Fibroblast of villous mesenchyme (primary cell): ENCODE data around the gene PHOSPHO2. TPM values are rescaled to one million over a fixed set of nuclear protein-coding genes. Genes with fewer than 3 reads are reported as not detected.

Experiments
- DNase-seq: peaks from one replicate; pipeline ENCODE4 v3.0.0-alpha.2; 2010; ENCODE audit warnings: low read depth
- H3K4me3 ChIP-seq: 2 replicates; pipeline ENCODE4 v1.5.1; 2011; ENCODE audit warnings: low read depth, mild to moderate bottlenecking, low read length
- total RNA-seq: library from RNA; depleted of rRNA; stranded (reverse); fragments of >200 nt; gene quantifications from 2 replicates; pipeline ENCODE4 v1.2.3, GENCODE V29; 2012
- TF ChIP-seq, protein P1 (sequence below): IDR thresholded peaks from 2 replicates; pipeline ENCODE4 v1.5.1; 2012; ENCODE audit warnings: low read depth, mild to moderate bottlenecking, low read length; ENCODE audit not compliant: insufficient read depth

Gene PHOSPHO2
- total RNA-seq, 1 donor = 3.5 TPM

DNA sequence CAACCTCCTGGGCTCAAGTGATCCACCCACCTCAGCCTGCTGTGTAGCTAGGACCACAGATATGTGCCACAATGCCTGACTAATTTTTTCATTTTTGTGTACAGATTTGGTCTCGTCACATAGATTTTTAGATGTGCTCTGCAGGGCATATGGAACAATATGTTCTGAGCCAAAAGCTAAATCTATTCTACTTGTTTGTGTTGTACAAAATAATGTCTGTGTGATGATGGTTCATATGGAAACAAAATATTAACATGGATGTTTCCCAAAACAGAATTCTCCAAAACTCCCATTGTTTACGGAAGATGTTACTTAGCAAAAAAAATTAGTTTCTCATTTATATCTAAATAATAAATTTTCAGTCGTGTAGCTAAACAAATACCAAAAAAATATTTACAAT is 26.7 kb downstream of the PHOSPHO2 start:
- DNase-seq = no peak
- TF ChIP-seq, protein P1, sequence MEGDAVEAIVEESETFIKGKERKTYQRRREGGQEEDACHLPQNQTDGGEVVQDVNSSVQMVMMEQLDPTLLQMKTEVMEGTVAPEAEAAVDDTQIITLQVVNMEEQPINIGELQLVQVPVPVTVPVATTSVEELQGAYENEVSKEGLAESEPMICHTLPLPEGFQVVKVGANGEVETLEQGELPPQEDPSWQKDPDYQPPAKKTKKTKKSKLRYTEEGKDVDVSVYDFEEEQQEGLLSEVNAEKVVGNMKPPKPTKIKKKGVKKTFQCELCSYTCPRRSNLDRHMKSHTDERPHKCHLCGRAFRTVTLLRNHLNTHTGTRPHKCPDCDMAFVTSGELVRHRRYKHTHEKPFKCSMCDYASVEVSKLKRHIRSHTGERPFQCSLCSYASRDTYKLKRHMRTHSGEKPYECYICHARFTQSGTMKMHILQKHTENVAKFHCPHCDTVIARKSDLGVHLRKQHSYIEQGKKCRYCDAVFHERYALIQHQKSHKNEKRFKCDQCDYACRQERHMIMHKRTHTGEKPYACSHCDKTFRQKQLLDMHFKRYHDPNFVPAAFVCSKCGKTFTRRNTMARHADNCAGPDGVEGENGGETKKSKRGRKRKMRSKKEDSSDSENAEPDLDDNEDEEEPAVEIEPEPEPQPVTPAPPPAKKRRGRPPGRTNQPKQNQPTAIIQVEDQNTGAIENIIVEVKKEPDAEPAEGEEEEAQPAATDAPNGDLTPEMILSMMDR = no peak
- no peak overlapping the region for H3K4me3 ChIP-seq

DNA sequence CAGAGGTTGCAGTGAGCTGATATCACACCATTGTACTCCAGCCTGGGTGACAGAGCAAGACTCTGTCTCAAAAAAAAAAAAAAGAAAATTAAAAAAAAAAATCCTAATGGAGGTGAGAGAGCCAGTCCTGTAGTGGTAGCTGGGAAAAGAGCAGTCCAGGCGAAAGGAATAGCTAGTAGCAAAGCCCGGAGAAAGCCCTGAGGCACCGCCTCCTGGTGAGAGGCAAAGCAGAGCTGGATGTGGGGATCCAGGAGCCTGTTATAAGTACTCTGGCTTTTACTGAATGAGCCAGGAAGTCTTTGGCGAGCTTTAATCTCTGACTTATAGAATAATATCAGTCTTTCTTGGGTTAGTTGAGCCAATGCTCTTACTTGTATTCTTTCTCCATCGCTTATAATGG is 32.8 kb downstream of the PHOSPHO2 start:
- H3K4me3 ChIP-seq = no peak overlapping the region
- TF ChIP-seq, protein P1 = no peak
- DNase-seq = no peak

DNA sequence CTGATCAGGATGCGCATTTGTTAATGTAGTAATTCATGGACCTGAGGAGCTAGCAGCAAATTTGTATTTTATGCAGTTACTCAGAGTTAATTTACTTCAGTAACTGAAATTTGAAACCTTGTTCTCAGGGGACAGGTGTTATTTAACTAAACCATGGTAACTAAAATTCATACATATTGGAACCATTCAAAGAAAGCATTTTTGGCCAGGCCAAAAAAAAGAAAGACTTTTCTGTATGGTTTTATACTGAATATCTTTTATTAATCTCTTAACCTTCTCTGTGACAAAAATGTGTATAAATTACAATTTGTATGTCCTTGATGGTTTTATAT is 35.0 kb downstream of the PHOSPHO2 start:
- TF ChIP-seq, protein P1 = no peak
- DNase-seq = no peak
- no peak overlapping the region for H3K4me3 ChIP-seq

DNA sequence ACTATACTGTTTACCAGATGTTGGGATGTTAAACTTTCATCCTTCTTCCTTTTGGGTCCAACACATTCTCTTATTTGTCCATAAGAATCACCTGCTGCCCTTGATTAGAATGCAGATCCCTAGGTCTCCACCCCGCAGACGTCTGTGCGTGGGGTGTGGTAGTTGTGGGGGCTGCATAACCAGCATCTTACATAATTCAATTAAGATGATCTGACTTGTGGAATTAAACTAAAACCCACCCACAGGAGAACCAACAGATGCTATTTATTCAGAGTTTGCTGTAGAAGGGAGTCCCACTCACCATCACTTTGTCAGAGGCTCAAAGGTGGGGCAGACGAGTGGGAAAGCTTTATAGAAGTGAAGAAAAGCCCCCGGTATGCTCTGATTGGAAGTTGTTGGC is 37.8 kb downstream of the PHOSPHO2 start:
- TF ChIP-seq, protein P1 = no peak
- DNase-seq = no peak

DNA sequence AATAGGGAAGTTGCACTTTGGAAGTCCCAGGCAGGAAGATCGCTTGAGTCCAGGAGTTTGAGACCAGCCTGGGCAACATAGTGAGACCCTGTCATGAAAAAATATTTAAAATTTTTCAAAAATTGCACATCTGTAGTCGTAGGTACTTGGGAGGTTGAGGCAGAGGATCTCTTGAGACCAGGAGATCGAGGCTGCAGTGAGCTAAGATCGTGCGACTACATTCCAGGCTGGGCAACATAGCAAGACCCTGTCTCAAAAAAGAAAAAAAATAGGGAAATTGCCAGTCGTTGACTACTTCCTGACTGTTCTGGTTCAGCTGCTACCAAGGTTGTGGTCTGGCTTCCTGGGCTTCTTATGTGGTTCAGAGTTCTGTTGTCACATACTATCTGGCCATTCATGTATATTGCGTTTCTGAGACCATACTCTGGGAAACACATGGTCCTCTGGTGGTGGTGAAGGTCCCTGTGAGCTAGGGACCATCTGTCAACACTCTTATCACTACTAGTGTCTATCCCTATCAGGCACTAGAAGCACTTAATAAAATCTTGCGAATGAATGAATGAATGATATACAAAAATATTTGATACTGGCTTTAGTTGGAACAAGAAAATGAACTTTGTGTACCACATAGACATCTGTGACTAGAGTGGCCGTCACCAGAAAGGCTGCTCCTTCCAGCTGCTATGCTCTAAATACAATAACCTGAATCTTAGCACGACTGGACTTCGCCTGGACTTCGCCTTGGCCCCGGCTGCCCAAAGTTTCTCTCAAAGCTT is 38.5 kb downstream of the PHOSPHO2 start:
- no peak for DNase-seq
- TF ChIP-seq, protein P1 = no peak
- peak overlapping the region; percentile 64 for H3K4me3 ChIP-seq

More for the DNA sequence above, 37.8 kb downstream of the PHOSPHO2 start:
- no peak overlapping the region for H3K4me3 ChIP-seq

DNA sequence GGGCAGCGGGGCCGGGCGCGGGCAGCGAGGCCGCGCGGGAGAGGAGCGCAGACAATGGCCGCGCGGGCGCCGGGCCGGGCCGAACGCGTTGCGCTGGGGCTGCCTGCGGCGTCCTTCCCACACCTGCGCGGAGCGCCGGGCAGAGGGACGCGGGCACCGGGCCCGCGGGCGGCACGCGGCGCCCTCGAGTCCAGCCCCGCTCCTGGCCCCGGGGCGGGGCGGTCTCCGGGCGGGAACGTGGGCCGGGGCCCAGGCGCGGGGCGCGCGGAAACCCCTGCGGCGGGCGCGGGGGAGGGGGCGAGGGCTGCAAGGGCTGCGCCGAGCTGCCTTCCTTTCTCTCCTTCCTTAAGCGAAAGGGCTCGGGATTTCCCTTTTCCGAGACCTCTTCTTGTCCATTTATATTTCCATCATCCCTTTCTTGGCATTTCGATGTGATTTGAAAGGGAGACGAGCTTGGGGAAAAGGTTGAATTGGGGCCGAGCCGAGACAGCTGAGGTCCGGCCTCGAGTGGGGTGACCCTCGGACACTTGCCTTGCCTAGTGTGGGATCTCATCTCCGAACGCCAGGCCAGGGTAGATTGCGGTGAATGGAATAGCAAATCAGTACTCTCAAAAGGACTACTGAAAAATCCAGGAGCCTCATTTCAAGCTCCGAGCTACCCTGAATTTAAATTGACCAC is 40.0 kb downstream of the PHOSPHO2 start:
- TF ChIP-seq, protein P1 = no peak
- no peak for DNase-seq
- H3K4me3 ChIP-seq = peak overlapping the region; percentile 64

DNA sequence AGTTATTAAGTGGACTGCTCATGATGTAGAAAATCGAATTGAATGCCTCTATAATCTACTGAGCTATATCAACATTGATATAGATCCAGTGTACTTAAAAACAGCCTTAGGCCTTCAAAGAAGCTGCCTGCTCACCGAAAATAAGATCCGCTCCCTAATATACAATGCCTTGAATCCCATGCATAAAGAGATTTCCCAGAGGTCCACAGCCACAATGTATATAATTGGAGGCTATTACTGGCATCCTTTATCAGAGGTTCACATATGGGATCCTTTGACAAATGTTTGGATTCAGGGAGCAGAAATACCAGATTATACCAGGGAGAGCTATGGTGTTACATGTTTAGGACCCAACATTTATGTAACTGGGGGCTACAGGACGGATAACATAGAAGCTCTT is 41.4 kb downstream of the PHOSPHO2 start:
- no peak for DNase-seq
- H3K4me3 ChIP-seq = no peak overlapping the region
- TF ChIP-seq, protein P1 = no peak
